Psoas muscle (tissue), 8 donors: ENCODE results near the gene TAF11L6. TPM values are rescaled to one million over a fixed set of nuclear protein-coding genes. Genes with fewer than 3 reads are reported as not detected.
"Not testable (repeated sequence)": the region's sequence is repeated elsewhere in the genome, so short reads cannot be mapped to it uniquely, and the experiment has no call there.

Source experiments
- ATAC-seq, 4 donors: fragments of 200-7000 bp; cut with Tn5 transposase; one replicate each; pipeline ENCODE4 v1.9.1; 2020; ENCODE audit warnings: moderate library complexity in 3 of 4, mild to moderate bottlenecking in 2 of 4
- DNase-seq, 2 donors: peaks; one replicate each; pipeline ENCODE4 v3.0.0-alpha.2; 2020
- H3K27ac ChIP-seq: fragments of 200-600 bp; one replicate; pipeline ENCODE4 v1.8.0; 2022
- H3K27me3 ChIP-seq, 3 donors: fragments of 200-600 bp in 1 of 3; one replicate each; pipeline versions ENCODE4 v1.6.1 to v1.8.0; 2013 to 2022; ENCODE audit warnings: low read length in 2 of 3, mild to moderate bottlenecking in 2 of 3, moderate library complexity in 1 of 3; ENCODE audit not compliant: insufficient read depth in 3 of 3
- H3K36me3 ChIP-seq, 2 donors: fragments of 200-600 bp in 1 of 2; one replicate each; pipeline versions ENCODE4 v1.6.1 to v1.8.0; 2013 to 2022; ENCODE audit warnings: low read depth in 1 of 2, mild to moderate bottlenecking in 1 of 2, moderate library complexity in 1 of 2; ENCODE audit not compliant: insufficient read depth in 1 of 2
- H3K4me1 ChIP-seq: fragments of 200-600 bp; one replicate; pipeline ENCODE4 v1.8.0; 2022
- H3K4me3 ChIP-seq: fragments of 200-600 bp; one replicate; pipeline ENCODE4 v1.8.0; 2022; ENCODE audit warnings: mild to moderate bottlenecking
- H3K9me3 ChIP-seq: fragments of 200-600 bp; one replicate; pipeline ENCODE4 v1.8.0; 2022
- CTCF ChIP-seq: fragments of 200-600 bp; IDR thresholded peaks from one replicate; pipeline ENCODE4 v1.8.0; 2022; ENCODE audit warnings: antibody characterized with exemption
- WGBS, 3 donors: extraction: QIAGEN DNeasy Blood & Tissue Kit; methylation state at CpG; one replicate each; pipeline versions ENCODE4 v1.1.6 to v1.1.7; 2013; 5-methylcytosine and 5-hydroxymethylcytosine counted together
- intact Hi-C, 2 donors: fragments of 100-400 bp; cut with DNase I; formaldehyde crosslinking; loops; one replicate each; pipeline versions ENCODE4 v1.11.0 to v1.14.2; 2022
- polyA plus RNA-seq, 3 donors: library from polyadenylated mRNA; stranded (reverse); fragments of 200-250 nt; gene quantifications; one replicate each; pipeline ENCODE4 v1.2.3, GENCODE V29; 2013
- total RNA-seq, 4 donors: library from RNA; stranded (reverse); fragmentation: NEBNext Ultra II Directional in 2 of 4; extraction: Animal tissue kit (Norgen Biotek cat#: 25700) in 2 of 4; gene quantifications; one replicate each; pipeline versions ENCODE4 v1.2.1 to v1.2.4, GENCODE V29; 2021 to 2023
- donor health status: healthy with polysubstance abuse.
- donor health status: DM: no; HTN: no; CAD: no; lungs with moderate emphysema.
- donor health status: Bipolar disorder and iron deficiency.
- donor health status: healthy.
- donor health status: DM: yes; HTN: yes; CAD: no.
- donor health status: DM: no; HTN: no; CAD: no.
- donor health status: DM: no; HTN: no; CAD: no.
- donor health status: DM: yes; HTN: yes; CAD: no.

Gene TAF11L6
- total and polyA plus RNA-seq, 7 donors: not detected

- no peak for ATAC-seq
- no peaks in the 10 kb centered on the region for H3K9me3 ChIP-seq
Measured at GRCh38 chr5:17492770-17493169, 35.7 kb upstream of the TAF11L6 start.

GRCh38 chr5:17497446-17497845 lies 31.0 kb upstream of the TAF11L6 start:
- no peak for ATAC-seq
- Histone ChIP-seq H3K9me3 (no peaks in the 10 kb centered on the region), H3K4me3 (no peak overlapping the region), H3K36me3 (no peaks in the 10 kb centered on the region), H3K27ac (no peak overlapping the region), H3K27me3 (no peaks in the 10 kb centered on the region), H3K4me1 (no peaks in the 10 kb centered on the region)
- no peak for TF ChIP-seq CTCF
- 72 to 77% (median 73%) methylated on average over 4 of the region's 4 CpGs for WGBS, 3 donors
- intact Hi-C loops: no loop called here
- no peak for DNase-seq

More at GRCh38 chr5:17492770-17493169, 35.7 kb upstream of the TAF11L6 start:
- Histone ChIP-seq H3K27ac (no peak overlapping the region), H3K4me1 (no peaks in the 10 kb centered on the region), H3K36me3 (no peaks in the 10 kb centered on the region), H3K4me3 (no peak overlapping the region), H3K27me3 (no peaks in the 10 kb centered on the region)
- 86 to 93% (median 93%) methylated on average over 3 of the region's 3 CpGs for WGBS, 3 donors
- intact Hi-C loops: no loop called here
- DNase-seq: no peak
- TF ChIP-seq CTCF: no peak

- ATAC-seq, H3K36me3 ChIP-seq: not testable (repeated sequence)
Measured at GRCh38 chr5:17497931-17498330, 30.5 kb upstream of the TAF11L6 start, which contains the start of gene TAF11L2. Gene TAF11L2 (plus strand): TSS chr5:17498231.

DNA sequence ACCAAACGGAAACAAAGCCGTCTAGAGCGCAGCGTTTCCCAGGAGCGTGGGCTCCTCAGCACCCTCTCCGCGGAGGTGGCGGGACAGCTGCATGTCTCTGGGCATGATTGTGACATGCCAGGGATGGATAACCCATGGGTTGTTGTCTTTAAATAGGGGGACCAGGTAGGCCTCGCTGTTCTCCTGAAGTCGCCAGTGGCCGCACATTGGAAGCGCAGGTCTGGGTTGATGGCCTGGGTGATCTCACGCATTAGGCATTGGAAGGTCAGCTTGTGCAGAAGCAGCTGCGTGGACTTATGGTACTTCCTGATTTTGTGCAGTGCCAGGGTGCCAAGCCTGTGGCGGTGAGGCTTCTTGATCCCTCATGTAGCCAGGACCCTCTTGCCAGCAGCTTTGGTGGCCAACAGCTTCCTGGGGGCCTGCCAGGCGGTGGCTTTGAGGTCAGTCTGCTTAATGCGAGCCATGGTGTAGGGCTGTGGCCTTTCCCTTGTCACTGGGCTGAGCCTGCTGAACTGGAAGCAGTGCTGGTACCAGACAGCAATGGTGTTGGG lies 16.6 kb upstream of the TAF11L6 start:
- H3K27me3 ChIP-seq: no peaks in the 10 kb centered on the region
- no peaks in the 10 kb centered on the region for H3K36me3 ChIP-seq
- no peaks in the 10 kb centered on the region for H3K9me3 ChIP-seq
- no peaks in the 10 kb centered on the region for H3K4me1 ChIP-seq
- intact Hi-C loops: no loop called here
- H3K27ac ChIP-seq: no peak overlapping the region
- no peak for TF ChIP-seq CTCF
- ATAC-seq (no peak), DNase-seq (no peak)
- no peak overlapping the region for H3K4me3 ChIP-seq
- 88 to 91% (median 89%) methylated on average over 17 of the region's 17 CpGs for WGBS, 3 donors

More at GRCh38 chr5:17497931-17498330, 30.5 kb upstream of the TAF11L6 start, which contains the start of gene TAF11L2:
- 81 to 83% (median 82%) methylated on average over 8 of the region's 8 CpGs for WGBS, 3 donors
- H3K9me3 ChIP-seq, H3K4me3 ChIP-seq, DNase-seq, intact Hi-C loops, H3K4me1 ChIP-seq, H3K27me3 ChIP-seq, H3K27ac ChIP-seq: not testable (repeated sequence)

GRCh38 chr5:17517526-17517925 lies 10.9 kb upstream of the TAF11L6 start:
- H3K4me1 ChIP-seq, H3K4me3 ChIP-seq, H3K27ac ChIP-seq, H3K9me3 ChIP-seq, intact Hi-C loops, H3K27me3 ChIP-seq, ATAC-seq, H3K36me3 ChIP-seq: not testable (repeated sequence)
- peak in 1 of 2 donors; percentile 49 for DNase-seq
- 74 to 80% (median 79%) methylated on average over 8 of the region's 12 CpGs for whole genome bisulfite sequencing, 3 donors

GRCh38 chr5:17518067-17518466 lies 10.4 kb upstream of the TAF11L6 start, which contains the start of gene TAF11L3:
Gene TAF11L3 (plus strand): TSS chr5:17518367.
- ATAC-seq, H3K9me3 ChIP-seq, DNase-seq, H3K27me3 ChIP-seq, H3K27ac ChIP-seq, H3K4me3 ChIP-seq, H3K36me3 ChIP-seq, H3K4me1 ChIP-seq, intact Hi-C loops: not testable (repeated sequence)
- WGBS, 3 donors: no CpG with 5 or more reads among the region's 15 CpGs

DNA sequence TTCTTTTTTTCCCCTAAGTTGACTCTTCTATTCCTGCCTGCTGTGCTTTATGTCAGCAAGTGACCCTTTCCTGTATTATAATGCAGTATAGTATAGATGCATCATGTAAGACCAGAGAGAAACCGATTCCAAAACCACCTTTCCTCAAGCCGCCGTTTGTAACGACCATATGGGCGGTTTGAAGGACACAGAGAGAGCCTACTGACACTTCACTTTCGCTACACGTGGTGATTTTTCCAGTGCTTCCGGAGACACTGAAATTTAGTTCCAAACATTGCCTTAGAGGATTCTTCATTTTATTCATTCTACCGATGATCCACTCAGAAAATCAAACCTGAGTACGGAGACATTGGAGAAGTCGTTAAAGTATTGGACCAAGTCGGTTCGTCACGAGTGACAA lies 9.0 kb upstream of the TAF11L6 start:
- H3K36me3 ChIP-seq, DNase-seq, H3K27me3 ChIP-seq, H3K9me3 ChIP-seq, intact Hi-C loops, ATAC-seq, H3K4me1 ChIP-seq, H3K27ac ChIP-seq, H3K4me3 ChIP-seq: not testable (repeated sequence)
- WGBS, 3 donors: 88 to 95% (median 92%) methylated on average over 8 of the region's 14 CpGs

GRCh38 chr5:17521501-17521900 lies 7.0 kb upstream of the TAF11L6 start, which contains the start of gene TAF11L4:
Gene TAF11L4 (plus strand): TSS chr5:17521801.
- H3K9me3 ChIP-seq, H3K36me3 ChIP-seq, intact Hi-C loops, ATAC-seq, H3K4me1 ChIP-seq, H3K4me3 ChIP-seq, H3K27me3 ChIP-seq, H3K27ac ChIP-seq, DNase-seq: not testable (repeated sequence)
- no CpG with 5 or more reads among the region's 15 CpGs for WGBS, 3 donors

DNA sequence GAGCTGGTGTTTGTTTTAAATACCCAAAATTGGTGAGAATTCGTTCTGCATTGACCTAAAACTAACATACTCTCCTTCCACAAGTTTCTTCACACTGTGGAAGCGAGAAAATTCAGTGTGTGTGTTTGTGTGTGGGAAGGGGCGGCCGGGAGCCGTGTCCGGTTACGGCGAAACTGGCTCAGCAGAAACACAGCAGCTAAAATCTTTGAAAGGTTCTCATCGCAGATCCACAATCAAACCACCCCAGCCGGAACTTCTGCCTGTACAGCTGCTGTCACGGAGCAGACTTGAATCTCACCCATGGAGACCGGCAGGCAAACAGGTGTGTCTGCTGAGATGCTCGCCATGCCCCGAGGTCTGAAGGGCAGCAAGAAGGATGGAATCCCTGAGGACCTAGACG lies 3.5 kb upstream of the TAF11L6 start, which contains the start of gene TAF11L5:
Gene TAF11L5 (plus strand): TSS at position 301 of the 400 bp plus-strand sequence.
- H3K27ac ChIP-seq, ATAC-seq, H3K4me1 ChIP-seq, intact Hi-C loops, DNase-seq, H3K27me3 ChIP-seq, H3K36me3 ChIP-seq, H3K9me3 ChIP-seq, H3K4me3 ChIP-seq: not testable (repeated sequence)
- WGBS, 3 donors: no CpG with 5 or more reads among the region's 15 CpGs
